CMK (cell line): ENCODE results near the gene ETFB.

Experiments used
- DNase-seq: peaks from one replicate; pipeline ENCODE4 v3.0.0-alpha.2; 2010; ENCODE audit warnings: low read depth

The ETFB gene

DNA sequence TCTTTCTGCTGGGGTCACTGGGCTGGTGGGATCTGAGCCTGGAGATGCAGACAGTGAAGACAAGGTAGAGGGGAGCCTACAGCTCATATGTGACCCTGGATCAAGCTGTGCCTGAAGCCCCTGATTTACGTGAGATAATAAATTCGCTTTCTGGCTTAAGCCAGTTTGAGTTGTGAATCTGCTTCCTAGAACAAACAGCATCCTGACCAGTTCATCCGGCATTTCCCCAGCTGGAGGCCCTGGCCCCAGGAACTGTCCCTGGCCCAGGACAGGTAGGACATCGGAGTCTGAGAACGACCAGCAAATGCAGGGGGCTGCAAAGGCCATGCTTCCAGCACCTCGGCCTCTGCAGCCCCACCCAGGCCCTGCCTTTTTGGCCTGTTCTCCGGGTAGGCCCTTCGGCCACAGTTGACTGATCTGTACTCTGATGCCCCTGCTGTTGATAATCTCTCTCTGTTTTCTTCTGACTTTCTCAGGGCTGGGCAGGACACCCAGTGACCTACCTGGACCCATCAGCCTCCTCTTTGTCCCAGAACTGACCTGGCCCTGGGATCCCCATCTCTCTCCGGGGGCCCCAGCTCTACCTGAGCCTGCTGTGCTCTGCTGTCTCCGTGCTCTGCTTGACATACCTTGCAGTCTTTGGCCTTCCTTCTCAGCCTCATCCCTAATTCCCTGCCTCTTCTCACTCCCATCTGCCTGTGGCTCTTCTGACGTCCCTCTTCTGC lies 14.8 kb downstream of the ETFB start:
- DNase-seq, result no peak

DNA sequence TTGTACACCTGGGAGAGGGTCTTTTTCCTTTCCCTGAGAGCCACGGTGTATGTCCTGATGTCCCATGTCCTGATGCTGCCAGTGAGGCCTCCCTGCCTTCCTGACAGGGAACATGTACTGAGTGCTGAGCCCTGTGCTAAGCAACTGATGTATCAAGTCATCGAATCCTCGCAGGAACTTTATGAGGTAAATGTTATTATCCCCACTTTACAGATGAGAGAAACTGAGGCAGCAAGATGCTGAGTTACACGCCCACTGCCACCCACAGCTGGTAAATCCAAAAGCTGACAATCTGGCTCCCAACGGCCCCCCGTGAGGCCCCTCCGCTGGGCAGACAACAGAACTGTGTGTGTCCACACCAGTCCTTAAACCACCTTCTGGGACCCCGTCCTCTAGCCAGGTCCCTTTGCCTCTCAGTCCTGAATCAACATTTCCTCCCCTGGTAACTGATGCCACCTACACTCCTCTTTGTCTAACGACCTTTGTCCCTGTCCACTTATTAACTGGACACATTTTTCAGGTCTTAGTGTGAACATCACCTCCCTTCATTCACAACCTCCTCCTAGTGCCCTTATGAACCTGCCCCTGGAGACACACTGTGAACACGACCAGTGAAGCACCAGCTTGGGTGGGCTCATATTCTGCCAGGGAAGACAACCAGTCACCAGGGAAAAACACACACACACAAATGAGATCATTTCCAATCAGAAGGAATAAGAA lies 18.8 kb downstream of the ETFB start:
- no peak for DNase-seq

DNA sequence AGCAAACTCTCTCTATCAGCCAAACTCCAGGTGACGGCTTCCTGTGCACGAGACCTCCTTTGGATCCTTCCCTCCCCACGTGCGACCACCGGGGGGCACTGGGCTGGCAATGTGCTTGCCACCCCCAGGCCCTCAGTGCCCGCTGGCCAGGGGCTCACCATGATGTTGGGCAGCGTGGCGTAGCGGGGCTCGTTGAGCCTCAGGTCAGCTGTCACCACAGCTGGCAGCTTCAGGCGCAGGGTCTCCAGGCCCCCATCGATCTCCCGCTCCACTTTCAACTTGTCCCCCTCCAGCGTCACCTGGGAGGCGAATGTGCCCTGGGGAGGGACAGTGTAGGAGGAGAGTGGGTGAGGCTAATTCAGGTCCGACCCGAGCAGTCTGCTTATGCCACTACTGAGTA lies 19.4 kb downstream of the ETFB start:
- no peak for DNase-seq

DNA sequence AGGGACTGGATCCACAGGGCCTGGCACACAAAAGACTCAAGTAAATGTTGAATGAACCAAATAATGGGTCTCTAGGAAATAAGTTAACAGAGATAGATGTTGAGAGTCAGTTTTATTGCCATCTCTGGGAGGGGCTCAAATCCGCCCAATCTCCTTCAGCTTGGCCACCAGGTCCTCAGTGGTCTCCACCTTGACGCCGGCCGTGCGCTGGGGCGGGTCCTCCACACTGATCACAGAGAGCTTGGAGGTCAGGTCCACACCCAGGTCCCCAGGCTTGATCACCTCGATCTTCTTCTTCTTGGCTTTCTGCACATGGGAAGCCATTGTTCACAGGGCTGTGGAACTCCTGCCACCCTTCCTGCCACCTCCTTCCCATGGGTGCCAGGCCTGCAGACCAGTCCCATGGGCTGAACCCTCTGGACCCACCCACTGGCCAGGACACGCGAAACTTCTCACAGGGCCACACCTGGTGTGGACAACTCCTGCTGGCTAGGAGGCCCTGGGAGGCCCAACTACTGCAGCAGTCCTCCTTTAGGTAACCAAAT lies 21.0 kb downstream of the ETFB start:
- no peak for DNase-seq

DNA sequence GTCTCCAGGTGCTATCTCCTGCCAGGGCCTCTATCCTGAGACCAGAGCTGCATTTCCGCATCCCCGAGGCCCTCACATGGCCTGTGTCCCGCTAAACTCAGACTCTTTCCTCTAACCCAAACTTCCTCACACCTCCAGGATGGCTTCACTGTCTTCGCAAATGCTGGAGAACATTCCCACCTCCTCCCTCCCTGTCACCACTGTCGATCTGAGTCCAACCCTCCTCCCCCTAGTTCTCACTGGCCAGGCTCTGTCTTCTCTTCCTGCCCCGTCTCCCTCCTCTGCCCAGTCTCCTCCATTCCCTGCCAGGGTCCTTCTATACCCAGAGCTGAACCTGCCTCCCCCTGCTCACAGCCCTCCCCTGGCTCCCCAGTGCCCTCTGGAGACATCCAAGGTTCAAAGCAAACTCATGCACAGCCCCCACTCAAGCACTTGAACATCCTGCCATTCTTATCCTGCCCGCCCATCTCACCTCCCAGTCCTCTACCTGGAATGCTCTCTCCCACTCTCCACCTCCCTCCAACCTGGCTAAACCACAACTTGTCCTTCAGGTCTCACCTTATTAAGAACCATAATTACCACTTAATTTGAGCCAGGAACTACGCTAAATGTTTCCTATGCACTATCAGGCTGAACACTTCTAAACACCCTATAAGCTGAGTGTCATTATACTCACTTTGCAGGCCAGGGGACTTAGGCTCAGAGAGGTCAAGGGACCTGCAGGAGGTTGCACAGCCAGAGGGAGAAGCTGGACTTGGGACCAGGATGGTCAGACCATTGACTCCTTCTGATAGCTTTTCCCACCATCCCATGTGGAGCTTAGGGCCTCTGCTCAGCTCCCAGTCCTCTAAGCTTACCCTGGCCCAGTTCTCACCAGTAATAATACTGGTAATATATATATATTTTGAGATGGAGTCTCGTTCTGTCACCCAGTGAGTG lies 23.3 kb downstream of the ETFB start:
- DNase-seq, result no peak

DNA sequence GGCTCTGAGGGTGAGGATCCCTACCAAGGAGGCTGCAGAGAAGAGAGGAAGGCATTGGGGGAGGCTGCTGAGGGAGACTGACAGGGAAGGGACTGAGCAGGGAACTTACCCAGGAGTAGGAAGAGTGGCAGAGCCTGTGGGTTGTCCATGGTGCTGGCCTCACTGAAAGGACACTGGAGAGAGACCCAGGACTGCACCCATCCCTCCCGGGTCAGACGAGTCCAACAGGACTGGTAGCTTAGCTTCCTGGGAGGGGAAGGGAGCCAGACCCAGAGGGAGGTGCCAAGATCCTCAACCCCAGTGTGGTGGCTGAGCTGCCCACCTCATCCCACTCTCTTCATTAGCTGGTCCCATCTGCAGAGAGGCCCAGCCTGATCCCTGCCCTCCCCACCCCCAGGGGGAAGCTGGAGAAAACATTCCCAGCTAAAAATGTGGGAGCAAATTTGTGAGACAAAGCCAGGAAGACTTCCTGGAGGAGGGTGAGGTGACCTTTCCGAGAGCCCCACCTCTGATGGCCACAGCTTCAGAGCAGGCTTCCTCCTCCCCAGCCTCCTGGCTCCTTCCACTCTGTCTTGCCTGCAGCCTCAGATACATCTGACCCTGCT lies 24.1 kb downstream of the ETFB start, which contains the start of gene VSIG10L:
VSIG10L (minus strand) TSS at position 164 of the 605 bp plus-strand sequence; CDS start at position 149, 15 bp downstream.
- DNase-seq, result no peak

DNA sequence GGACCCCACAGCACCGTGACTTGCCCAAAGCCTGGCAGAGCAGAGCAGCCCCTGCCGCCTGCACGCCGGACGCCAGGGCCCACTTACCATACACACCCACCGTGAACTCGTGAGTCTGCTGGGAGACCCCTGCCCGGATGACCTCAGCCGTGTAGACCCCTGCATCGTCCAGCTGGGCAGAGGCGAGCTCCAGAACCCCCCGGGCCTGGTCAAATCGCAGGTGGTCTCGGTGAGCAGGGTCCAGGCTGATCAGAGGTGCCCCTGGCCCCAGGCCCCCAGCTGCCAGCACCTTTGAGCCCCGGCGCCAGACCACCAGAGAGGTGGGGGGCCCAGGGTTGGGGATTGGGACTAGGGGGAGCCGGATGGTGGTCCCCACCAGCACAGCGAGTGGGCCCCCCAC lies 25.1 kb downstream of the ETFB start:
- DNase-seq, result no peak

DNA sequence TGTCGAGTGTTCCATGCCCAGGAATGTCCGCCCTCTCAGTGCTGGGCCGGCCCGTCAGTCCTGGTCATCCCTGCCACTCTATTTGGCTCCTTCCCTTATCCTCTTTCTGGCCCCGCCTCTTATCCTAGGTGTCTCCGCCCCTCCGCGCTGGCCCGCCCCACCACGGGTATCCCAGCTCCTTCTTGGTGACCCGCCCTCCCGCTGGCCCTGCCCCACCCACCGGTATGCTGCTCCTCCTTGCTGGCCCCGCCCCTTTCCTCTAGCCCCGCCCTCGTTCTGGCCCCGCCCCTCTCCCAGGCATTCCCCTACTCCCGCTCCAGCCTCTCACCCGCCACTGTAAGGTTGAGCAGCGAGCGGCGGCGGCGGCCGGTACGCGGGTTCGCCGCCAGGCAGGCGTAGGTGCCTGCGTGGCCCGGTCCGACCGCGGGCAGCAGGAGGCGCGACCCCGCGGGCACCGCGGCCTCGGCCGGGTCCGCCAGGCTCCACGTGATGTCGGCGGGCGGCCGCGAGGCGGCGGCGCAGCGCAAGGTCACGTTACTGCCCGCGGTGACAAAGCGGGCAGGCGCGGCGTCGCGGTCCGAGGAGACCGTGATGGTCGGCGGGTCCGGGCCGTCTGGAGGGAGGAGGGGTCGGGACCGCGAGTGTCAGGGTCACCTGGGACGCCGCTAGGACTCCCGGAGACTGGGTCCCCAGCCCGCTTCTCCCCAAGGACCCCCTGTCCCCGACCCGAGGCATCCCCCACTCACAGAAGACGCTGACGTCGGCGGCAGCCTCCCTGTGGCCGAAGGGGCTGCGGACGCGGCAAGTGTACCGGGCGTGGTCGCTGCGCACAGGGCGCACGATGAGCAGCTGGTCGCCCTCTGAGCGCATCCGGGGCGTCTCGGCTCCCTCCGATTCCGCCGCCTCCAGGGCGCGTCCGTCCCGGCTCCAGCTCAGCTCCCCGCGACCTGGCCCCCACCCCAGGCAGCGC lies 26.2 kb downstream of the ETFB start:
- peak; percentile 96 for DNase-seq

DNA sequence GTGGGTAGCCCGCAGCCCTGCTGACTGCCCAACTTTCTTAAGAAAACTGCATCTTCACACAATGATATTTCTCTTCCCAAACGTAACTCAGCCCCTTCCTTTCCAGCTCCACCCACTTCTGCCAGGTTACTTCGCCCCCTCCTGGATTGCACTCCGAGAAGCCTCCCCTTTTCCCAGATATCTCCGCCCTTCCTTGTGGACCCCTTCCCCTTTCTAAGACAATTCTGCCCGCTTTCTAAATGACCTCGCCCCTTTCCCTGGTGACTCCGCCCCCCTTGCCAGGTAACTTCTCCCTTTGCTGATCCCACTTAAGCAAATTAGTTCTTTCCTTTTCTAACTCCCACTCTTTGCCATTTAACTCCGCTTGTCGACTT lies 26.9 kb downstream of the ETFB start:
- DNase-seq, result no peak

DNA sequence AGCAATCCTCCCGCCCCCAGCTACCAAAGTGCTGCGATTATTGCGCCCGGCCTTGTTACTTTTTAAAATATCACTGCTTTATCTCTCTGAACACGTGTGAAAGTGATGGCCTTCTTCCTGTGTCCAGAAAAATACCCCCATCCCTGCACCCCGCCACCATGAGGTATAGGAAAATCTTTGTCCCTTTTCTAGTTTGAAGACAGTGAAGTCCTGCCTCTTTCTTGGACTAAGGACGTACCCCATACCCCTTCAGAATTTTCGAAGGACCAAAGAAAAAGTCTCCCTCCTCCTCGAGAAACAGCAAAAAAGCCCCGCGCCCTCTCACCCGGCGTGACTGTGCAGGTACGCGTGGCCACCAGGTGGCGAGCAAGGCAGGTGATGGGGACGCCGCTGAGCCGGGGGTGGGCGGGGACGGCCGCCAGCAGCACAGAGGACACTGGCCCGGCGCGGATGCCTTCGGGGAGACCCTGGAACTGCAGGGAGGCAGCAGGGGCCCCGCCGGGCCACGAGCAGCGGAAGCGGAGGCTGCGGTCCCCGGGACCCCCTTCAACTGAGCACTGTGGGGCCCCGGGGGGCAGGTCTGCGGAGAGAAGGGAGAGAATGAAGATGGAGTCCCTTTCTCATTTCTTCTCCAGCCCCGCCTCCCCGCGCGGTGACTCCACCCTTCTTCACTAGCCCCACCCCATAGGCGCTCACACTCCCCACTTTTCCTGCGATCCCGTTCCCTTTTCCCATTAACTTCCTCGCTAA lies 27.4 kb downstream of the ETFB start:
- DNase-seq, result peak; percentile 68

DNA sequence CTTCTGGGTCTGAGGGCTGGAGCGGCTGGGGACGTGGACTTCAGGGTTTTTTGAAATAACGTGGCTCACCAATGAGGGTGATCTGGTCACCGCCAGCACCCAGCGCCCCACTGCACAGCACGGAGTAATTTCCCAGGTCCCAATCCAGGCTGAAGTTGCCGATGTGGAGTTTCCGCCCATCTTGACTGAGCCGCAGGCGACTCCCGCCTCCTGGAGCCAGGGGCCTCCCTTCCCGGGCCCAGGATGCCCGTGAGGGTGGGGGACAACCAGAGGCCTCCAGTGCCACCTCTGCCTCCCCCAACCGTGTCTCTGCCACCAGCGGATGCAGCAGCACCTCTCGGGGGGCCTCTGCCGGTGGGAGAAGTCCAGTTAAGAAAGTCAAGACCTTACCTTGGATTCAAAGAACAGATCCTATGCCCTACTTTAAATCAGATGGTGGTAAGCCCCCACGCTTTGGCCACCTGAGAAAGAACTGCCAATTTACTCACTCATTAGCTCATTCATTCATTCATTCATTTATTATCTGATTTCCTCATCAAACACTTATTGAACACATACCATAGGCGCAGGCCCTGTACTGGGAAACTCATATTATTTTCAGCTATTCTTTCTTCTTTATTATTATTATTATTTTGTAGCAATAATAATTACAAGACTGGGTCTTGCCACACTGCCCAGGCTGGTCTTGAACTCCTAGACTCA lies 28.2 kb downstream of the ETFB start:
- no peak for DNase-seq

DNA sequence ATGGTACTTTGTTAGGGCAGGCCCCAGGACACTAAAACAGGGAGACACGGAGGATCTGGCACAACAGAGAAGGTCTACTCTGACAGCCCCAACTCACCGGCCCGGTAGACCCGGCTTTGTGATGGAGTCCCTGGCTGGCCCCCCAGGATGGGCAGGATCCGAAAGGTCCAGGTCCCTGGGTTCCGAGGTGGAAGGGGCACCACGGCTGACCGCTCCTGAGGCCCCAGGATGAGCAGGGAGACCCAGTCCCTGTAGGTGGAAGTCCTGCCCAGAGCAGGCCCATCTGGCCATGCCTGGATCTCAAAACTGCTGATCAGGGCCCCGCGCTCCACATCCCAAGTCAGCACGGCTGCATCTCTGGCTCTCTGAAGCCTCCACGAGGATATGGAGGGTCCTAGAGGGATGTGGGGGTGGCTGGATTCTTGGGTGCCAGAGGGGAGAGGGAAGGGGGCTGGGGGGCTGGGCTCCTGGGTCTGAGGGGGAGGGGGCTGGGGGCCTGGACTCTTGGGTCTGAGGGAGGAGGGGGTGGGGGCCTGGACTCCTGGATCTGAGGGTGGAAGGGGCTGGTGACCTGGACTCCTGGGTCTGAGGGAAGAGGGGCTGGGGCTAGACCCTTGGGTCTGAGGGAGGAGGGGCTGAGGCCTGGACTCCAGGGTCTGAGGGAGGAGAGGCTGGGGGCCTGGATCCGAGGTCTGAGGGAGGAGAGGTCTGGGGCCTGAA lies 28.9 kb downstream of the ETFB start:
- no peak for DNase-seq

DNA sequence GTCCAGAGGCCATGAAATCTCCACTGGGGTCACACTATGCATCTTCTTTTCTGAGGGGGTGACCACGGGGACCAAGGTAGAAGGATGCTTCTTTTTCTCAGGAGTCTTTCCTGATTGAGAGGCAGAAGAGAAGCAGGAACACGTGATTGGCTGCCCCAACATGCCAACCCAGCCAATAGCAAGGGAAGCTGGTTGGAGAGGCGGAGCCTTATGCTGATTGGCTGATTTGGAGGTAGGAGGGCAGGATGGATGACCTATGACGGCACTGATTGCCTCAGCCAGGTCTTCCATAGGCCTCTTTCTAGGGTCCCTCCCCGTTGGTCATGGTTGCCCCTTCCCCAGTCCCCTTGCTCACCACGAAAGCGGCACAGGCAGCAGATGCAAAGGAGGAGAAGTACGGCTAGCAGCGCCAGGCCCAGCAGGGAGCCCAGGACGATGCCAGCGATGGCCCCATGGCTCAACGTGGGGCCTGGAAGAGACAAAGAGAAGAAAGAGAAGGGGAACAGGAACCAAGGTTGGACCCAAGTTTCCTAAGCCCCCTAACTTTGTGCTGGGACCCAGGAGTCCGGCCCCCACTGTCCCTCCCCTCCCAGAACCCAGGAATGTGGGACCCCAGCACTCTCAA lies 32.2 kb downstream of the ETFB start:
- no peak for DNase-seq

DNA sequence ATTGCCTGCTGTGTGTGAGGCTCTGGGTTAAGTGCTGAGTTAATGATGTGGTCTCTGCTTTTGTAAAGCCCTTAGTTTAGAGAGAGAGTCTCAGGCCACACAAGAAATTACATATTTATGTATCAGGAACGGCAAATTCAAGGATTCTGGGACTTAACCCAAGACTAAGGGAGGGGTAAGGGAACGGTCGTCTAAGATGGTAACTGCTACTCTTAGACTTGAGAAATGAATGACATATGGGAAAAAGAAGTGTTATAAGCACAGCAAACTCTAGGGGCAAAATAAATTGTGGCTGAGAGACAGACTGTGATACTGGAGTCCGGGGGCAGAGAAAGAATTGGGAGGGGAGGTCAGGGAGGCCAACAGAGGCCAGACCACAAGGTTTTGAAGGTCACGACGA lies 34.5 kb downstream of the ETFB start:
- no peak for DNase-seq

DNA sequence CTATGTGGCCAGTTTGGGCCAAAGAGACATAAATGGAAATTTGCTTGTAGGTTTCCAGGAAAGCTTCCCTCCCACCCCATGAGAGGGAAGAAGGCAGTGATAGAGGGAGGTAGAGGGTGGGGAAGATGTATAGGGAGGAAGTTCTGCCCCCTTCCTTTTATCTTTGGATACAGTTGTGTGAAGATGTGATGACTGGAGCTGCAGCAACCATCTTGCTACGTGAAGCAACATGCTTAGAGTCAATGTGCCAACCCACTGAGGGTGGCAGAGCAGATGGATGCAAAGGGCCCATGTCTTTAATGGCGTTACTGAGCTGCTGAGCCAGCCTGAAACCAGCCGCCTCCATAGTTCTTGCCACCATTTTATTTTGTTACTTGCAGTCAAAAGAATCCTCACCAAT lies 35.0 kb downstream of the ETFB start:
- DNase-seq, result no peak

DNA sequence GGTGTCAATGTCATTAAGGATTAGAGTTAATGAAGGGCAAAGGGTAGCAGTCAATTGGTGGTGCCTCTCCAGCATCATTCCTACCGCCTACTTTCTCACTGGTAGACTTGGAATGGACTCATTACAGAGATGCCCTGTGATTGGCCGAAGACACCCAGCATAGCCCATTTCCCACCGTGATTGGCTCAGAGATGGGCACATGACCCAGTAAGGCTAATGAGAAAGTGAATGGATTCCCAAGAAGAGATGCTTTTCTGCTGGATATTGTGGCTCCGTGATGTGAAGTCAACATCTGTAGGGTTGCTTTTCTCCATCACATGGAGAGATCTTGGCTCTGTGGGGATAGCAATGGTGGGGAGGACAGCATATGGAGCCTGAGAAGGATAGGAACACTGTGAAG lies 35.8 kb downstream of the ETFB start:
- no peak for DNase-seq

DNA sequence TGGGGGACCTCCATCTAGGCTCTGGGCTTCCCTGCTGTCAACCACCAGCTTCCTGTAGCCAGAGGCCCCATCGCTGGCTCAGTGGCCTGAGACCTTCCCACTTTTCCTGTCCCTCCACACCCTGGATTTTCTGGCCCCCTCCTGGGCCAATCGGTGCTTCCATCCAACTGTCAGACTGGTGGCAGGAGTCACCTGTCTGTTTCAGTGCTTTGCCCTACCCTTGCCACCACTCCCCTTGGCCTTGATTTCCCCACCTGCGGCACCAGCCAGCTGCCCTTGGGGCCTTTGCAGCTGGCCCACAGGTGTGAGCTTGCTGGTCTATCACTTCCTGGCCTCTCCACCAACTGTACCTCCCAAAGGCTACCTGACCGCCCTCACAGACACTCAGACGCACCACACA lies 36.8 kb downstream of the ETFB start:
- no peak for DNase-seq
